GM21723 (cell line): Measurements from ENCODE around the gene RPS16.
A peak's percentile ranks its signal among the peaks of the same experiment; 100 is the strongest.

Source experiments
- ATAC-seq: cut with Tn5 transposase; IDR thresholded peaks from one replicate; pipeline ENCODE4 v1.9.1; 2021; ENCODE audit warnings: mild to moderate bottlenecking, moderate library complexity; ENCODE audit not compliant: unreplicated experiment

The RPS16 gene

GRCh38 chr19:39449116-39449797, 13.5 kb upstream of the RPS16 start:
- no peak for ATAC-seq

- ATAC-seq, result no peak
These were observed 12.5 kb upstream of the RPS16 start for GRCh38 chr19:39448271-39448670.

- no peak for ATAC-seq
These were observed 10.8 kb upstream of the RPS16 start for GRCh38 chr19:39446365-39447084.

- ATAC-seq, result peak; percentile 78
These were observed 9.7 kb upstream of the RPS16 start, which contains the start of gene SUPT5H for GRCh38 chr19:39445196-39446111. TSS of gene SUPT5H (plus strand) at chr19:39445582. CDS start at chr19:39445891, 309 bp downstream.

- ATAC-seq, result no peak
These were observed 8.9 kb upstream of the RPS16 start for GRCh38 chr19:39444598-39445195.

GRCh38 chr19:39438270-39438934, 2.7 kb upstream of the RPS16 start:
- ATAC-seq, result no peak

- ATAC-seq, result no peak
These were observed 584 bp upstream of the RPS16 start for GRCh38 chr19:39436350-39436716.

GRCh38 chr19:39434123-39435076, 1.3 kb downstream of the RPS16 start:
- ATAC-seq, result no peak

GRCh38 chr19:39433480-39434079, 2.2 kb downstream of the RPS16 start:
- no peak for ATAC-seq

- no peak for ATAC-seq
These were observed 3.1 kb downstream of the RPS16 start for GRCh38 chr19:39432677-39433025.

- peak; percentile 47 for ATAC-seq
These were observed 4.8 kb downstream of the RPS16 start for GRCh38 chr19:39430675-39431593.

- ATAC-seq, result no peak
These were observed 7.3 kb downstream of the RPS16 start for GRCh38 chr19:39428283-39429112.

- ATAC-seq, result no peak
These were observed 8.0 kb downstream of the RPS16 start for GRCh38 chr19:39427707-39428106.

GRCh38 chr19:39426170-39426569, 9.6 kb downstream of the RPS16 start:
- no peak for ATAC-seq

- ATAC-seq, result no peak
These were observed 10.0 kb downstream of the RPS16 start for GRCh38 chr19:39425744-39426143.

- ATAC-seq, result no peak
These were observed 10.8 kb downstream of the RPS16 start for GRCh38 chr19:39424934-39425333.
